Endothelial cell (in vitro differentiated cells): ENCODE data around the gene CYTH1. TPM values are rescaled to one million over a fixed set of nuclear protein-coding genes. Genes with fewer than 3 reads are reported as not detected.
A peak's percentile ranks its signal among the peaks of the same experiment; 100 is the strongest.

Experiments used
- DNase-seq: peaks from one replicate; pipeline ENCODE4 v3.0.0; 2021; ENCODE audit warnings: low spot score
- H3K27ac Mint-ChIP-seq: one replicate; pipeline ENCODE4 v1.8.0; 2021; ENCODE audit warnings: mixed read lengths, inconsistent platforms; ENCODE audit not compliant: unreplicated experiment
- H3K27me3 Mint-ChIP-seq: one replicate; pipeline ENCODE4 v1.8.0; 2021; ENCODE audit warnings: mild to moderate bottlenecking, moderate library complexity, mixed read lengths, inconsistent platforms; ENCODE audit not compliant: unreplicated experiment
- H3K36me3 Mint-ChIP-seq: one replicate; pipeline ENCODE4 v1.8.0; 2021; ENCODE audit warnings: mild to moderate bottlenecking, low read depth, mixed read lengths, inconsistent platforms; ENCODE audit not compliant: unreplicated experiment
- H3K4me1 Mint-ChIP-seq: one replicate; pipeline ENCODE4 v1.8.0; 2021; ENCODE audit warnings: mild to moderate bottlenecking, mixed read lengths, inconsistent platforms; ENCODE audit not compliant: unreplicated experiment
- H3K4me3 Mint-ChIP-seq: one replicate; pipeline ENCODE4 v1.8.0; 2021; ENCODE audit warnings: mild to moderate bottlenecking, mixed read lengths, inconsistent platforms; ENCODE audit not compliant: unreplicated experiment
- H3K9me3 Mint-ChIP-seq: one replicate; pipeline ENCODE4 v1.8.0; 2021; ENCODE audit warnings: mixed read lengths, inconsistent platforms; ENCODE audit not compliant: unreplicated experiment
- total RNA-seq: library from RNA; stranded (reverse); fragmentation: NEBNext Ultra II Directional; extraction: Animal tissue kit (Norgen Biotek cat#: 25700); gene quantifications from one replicate; pipeline ENCODE4 v1.2.1, GENCODE V29; 2021; ENCODE audit not compliant: unreplicated experiment
- TF ChIP-seq, protein P1 (sequence below): fragments of 200-600 bp; sonication (generic); IDR thresholded peaks from one replicate; pipeline ENCODE4 v1.5.0; 2021; ENCODE audit warnings: antibody characterized with exemption; ENCODE audit not compliant: unreplicated experiment

CYTH1 gene
- total RNA-seq, 1 donor from 2014 or later, result 73.3 TPM

DNA sequence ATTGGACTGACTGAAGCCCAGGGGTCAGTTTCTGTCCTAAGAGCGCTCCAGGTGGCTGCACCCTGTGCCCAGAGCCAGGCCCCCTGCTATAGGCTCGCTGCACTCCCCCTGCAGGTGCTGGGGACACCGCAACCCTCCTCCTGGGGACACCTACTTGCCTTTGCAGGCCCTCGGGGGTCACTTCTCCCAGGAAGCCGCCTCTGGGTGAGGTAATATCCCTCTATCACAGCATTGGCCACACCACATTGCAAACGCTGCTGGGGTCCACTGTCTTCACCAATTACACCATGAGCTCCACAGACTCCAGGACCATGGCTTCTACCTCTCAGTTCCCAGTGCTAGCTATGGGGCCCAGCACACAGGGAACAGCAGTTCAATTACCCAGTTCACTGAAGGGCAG is 43.6 kb upstream of the CYTH1 start:
- Mint-ChIP-seq H3K9me3 (no peaks in the 10 kb centered on the region), H3K4me1 (peaks cover 40% of the 10 kb centered on the region), H3K36me3 (peaks cover 61% of the 10 kb centered on the region), H3K27ac (peak overlapping the region; percentile 78), H3K27me3 (peaks cover 11% of the 10 kb centered on the region), H3K4me3 (no peak overlapping the region)
- DNase-seq, result no peak
- TF ChIP-seq, protein P1, sequence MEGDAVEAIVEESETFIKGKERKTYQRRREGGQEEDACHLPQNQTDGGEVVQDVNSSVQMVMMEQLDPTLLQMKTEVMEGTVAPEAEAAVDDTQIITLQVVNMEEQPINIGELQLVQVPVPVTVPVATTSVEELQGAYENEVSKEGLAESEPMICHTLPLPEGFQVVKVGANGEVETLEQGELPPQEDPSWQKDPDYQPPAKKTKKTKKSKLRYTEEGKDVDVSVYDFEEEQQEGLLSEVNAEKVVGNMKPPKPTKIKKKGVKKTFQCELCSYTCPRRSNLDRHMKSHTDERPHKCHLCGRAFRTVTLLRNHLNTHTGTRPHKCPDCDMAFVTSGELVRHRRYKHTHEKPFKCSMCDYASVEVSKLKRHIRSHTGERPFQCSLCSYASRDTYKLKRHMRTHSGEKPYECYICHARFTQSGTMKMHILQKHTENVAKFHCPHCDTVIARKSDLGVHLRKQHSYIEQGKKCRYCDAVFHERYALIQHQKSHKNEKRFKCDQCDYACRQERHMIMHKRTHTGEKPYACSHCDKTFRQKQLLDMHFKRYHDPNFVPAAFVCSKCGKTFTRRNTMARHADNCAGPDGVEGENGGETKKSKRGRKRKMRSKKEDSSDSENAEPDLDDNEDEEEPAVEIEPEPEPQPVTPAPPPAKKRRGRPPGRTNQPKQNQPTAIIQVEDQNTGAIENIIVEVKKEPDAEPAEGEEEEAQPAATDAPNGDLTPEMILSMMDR, result no peak

DNA sequence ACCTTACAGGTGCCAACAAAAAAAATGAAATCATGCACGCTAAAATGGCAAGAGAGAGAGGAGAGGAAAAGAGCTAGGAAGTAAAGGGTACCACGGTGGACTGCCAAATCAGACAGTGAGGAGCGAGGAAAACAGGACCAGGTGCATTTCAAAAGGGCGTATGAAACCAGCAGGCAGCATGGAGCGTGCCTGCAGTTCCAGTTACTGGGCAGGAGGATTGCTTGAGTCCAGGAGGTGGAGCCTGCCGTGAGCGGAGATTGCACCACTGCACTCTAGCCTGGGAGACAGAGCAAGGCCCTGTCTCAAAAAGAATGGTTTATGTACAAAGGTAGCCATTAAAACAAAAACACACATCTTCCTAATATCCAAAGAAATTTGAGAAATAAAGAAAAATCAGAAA is 42.2 kb upstream of the CYTH1 start:
- Mint-ChIP-seq H3K9me3 (no peaks in the 10 kb centered on the region), H3K4me1 (peaks cover 48% of the 10 kb centered on the region), H3K4me3 (no peak overlapping the region), H3K36me3 (peaks cover 59% of the 10 kb centered on the region), H3K27me3 (peaks cover 8% of the 10 kb centered on the region), H3K27ac (peak overlapping the region; percentile 44)
- TF ChIP-seq, protein P1, result no peak
- DNase-seq, result no peak

DNA sequence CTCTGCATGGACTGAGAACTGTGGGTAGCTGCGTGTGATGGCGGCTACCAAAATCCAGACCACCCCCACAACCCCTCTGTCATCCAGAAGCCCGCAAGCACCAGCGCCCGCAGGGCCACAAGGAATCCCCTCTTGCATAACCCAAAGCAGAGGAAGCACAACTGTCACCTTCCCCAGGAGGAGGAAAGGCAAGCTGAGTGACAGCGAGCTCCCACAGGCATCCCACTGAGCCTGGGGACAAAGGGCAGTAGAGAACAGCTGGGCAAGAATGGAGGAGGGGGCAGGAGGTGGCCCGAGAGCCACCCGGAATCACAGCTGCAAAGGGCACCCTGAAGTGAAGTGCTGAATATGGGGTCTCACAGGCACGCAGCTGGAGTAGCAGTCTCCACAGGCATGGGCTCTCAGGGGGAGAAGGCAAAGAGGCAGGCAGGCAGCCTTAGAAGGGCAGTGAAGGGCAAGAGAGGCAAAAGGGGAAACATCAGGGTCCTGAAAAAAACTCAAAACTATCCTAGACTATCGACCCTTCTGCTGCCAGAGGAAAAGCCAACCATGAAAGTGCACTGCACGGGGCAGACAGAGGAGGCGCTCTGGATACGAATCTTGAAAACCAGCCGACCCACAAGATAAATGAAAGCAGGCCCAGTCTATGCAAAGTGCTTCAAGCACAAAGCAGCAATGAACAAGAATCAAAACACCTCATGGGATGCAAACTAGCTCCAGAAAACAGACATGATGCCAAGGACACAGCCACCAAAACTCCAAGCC is 41.4 kb upstream of the CYTH1 start:
- Mint-ChIP-seq H3K9me3 (no peaks in the 10 kb centered on the region), H3K36me3 (peaks cover 66% of the 10 kb centered on the region), H3K4me1 (peaks cover 56% of the 10 kb centered on the region), H3K27me3 (peaks cover 7% of the 10 kb centered on the region), H3K4me3 (peak overlapping the region; percentile 23), H3K27ac (peak overlapping the region; percentile 67)
- no peak for DNase-seq
- TF ChIP-seq, protein P1, result peak; percentile 51

DNA sequence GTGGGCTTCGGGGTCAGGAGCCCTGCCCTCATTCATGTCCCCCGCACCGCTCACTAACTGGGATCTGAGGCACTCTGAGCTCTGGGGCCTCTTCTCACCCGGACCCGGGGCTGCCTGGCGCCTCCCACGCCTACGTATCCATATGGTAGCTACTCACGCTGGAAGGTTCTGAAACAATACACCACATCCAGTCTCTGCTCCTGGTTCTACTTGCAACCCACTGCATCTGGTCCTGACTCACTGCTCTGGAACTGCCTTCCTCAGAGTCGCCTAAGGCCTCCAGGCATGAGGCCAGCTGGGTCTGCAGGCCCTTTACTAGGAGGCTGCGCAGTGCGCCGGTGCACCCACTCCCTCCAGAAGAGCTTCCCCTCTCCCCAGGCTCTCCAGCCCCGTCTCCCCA is 40.5 kb upstream of the CYTH1 start:
- DNase-seq, result no peak
- Mint-ChIP-seq H3K4me3 (peak overlapping the region; percentile 77), H3K4me1 (peaks cover 51% of the 10 kb centered on the region), H3K36me3 (peaks cover 58% of the 10 kb centered on the region), H3K27me3 (peaks cover 6% of the 10 kb centered on the region), H3K9me3 (no peaks in the 10 kb centered on the region), H3K27ac (peak overlapping the region; percentile 67)
- TF ChIP-seq, protein P1, result no peak

DNA sequence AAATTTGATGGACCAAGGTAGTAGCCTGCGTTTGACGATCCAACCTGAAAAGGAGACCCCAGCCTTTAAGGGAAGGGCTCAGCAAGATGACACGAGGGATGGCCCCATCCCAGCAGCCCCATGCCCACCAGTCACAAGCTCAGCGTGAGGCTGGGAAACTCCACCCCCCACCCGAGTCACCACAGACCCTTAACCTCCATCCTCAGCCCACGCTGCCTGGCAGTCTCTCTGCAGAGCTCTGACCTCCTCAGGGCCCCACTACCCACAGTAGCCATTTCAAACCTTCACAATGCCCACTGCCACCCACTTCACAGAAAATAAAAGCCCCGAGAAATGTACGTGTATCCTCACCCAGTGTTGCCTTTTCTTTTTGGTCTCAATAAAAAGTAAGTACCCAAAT is 39.9 kb upstream of the CYTH1 start:
- peaks cover 55% of the 10 kb centered on the region for H3K36me3 Mint-ChIP-seq
- TF ChIP-seq, protein P1, result no peak
- H3K27me3 Mint-ChIP-seq, result peaks cover 6% of the 10 kb centered on the region

More for the DNA sequence above, 39.9 kb upstream of the CYTH1 start:
- DNase-seq, result no peak
- Mint-ChIP-seq H3K4me1 (peaks cover 52% of the 10 kb centered on the region), H3K9me3 (no peaks in the 10 kb centered on the region), H3K27ac (no peak overlapping the region), H3K4me3 (peak overlapping the region; percentile 28)
